OCI-LY3 (cell line): ENCODE data around the gene AKR1C8.

Source experiments
- H2AFZ ChIP-seq: fragments of 200-600, 300-600 bp; shearing (Covaris generic); 2 replicates; pipeline ENCODE4 v1.6.0; 2014; ENCODE audit warnings: antibody characterized with exemption, low read depth, low read length
- H3K27ac ChIP-seq: fragments of 200-600, 300-600 bp; sonication (generic); 2 replicates; pipeline ENCODE4 v1.5.1; 2014; ENCODE audit warnings: mild to moderate bottlenecking, low read length, moderate library complexity, mixed read lengths
- H3K27me3 ChIP-seq: fragments of 200-600, 300-600 bp; sonication (generic); 2 replicates; pipeline ENCODE4 v1.6.1; 2014; ENCODE audit warnings: low read depth, low read length, mixed read lengths
- H3K36me3 ChIP-seq: fragments of 200-600, 300-600 bp; sonication (generic); replicated peaks from 2 replicates; pipeline ENCODE3; 2014; ENCODE audit warnings: low read depth, low read length, mixed read lengths
- H3K4me1 ChIP-seq: fragments of 300-600, 200-600 bp; sonication (generic); 2 replicates; pipeline ENCODE4 v1.6.1; 2014; ENCODE audit warnings: low read length, mixed read lengths
- H3K4me2 ChIP-seq: fragments of 200-600, 300-600 bp; sonication (generic); 2 replicates; pipeline ENCODE4 v1.6.1; 2014; ENCODE audit warnings: low read length, mixed read lengths
- H3K4me3 ChIP-seq: fragments of 300-600, 200-600 bp; sonication (generic); 2 replicates; pipeline ENCODE4 v1.5.1; 2014; ENCODE audit warnings: antibody characterized with exemption, mild to moderate bottlenecking, low read length, moderate library complexity
- H3K79me2 ChIP-seq: fragments of 300-600, 200-600 bp; shearing (Covaris generic); 2 replicates; pipeline ENCODE4 v1.6.1; 2014; ENCODE audit warnings: mild to moderate bottlenecking, low read length, mixed read lengths
- H3K9ac ChIP-seq: fragments of 300-600, 200-600 bp; shearing (Covaris generic); 2 replicates; pipeline ENCODE4 v1.6.0; 2014; ENCODE audit warnings: mild to moderate bottlenecking, low read length, moderate library complexity
- H3K9me3 ChIP-seq: fragments of 200-600, 300-600 bp; shearing (Covaris generic); 2 replicates; pipeline ENCODE4 v1.6.1; 2014; ENCODE audit warnings: low read length, mixed read lengths; ENCODE audit not compliant: insufficient read depth
- H4K20me1 ChIP-seq: fragments of 200-600, 300-600 bp; sonication (generic); 2 replicates; pipeline ENCODE4 v1.6.1; 2016; ENCODE audit warnings: low read length, mixed read lengths; ENCODE audit not compliant: insufficient read depth
- CTCF ChIP-seq: fragments of 200-600, 300-600 bp; sonication (generic); IDR thresholded peaks from 2 replicates; pipeline ENCODE4 v1.5.1; 2014; ENCODE audit warnings: antibody characterized with exemption, low read length, low read depth
- EZH2phosphoT487 ChIP-seq: fragments of 200-600 bp; shearing (Covaris generic); IDR thresholded peaks from 2 replicates; pipeline ENCODE4 v1.6.1; 2018; ENCODE audit warnings: antibody characterized with exemption, mixed run types, low read depth

Gene AKR1C8

GRCh38 chr10:5206799-5207198, 21.8 kb upstream of the AKR1C8 start:
- no peaks in the 10 kb centered on the region for H4K20me1 ChIP-seq
- no peak overlapping the region for H3K27ac ChIP-seq
- no peaks in the 10 kb centered on the region for H3K4me1 ChIP-seq
- TF ChIP-seq EZH2phosphoT487, result no peak
- TF ChIP-seq CTCF, result no peak
- no peaks in the 10 kb centered on the region for H3K9me3 ChIP-seq
- H3K9ac ChIP-seq, result no peak overlapping the region
- no peak overlapping the region for H2AFZ ChIP-seq
- H3K27me3 ChIP-seq, result no peaks in the 10 kb centered on the region
- no peak overlapping the region for H3K4me3 ChIP-seq
- no peaks in the 10 kb centered on the region for H3K79me2 ChIP-seq
- no peak overlapping the region for H3K4me2 ChIP-seq
- no peaks in the 10 kb centered on the region for H3K36me3 ChIP-seq

DNA sequence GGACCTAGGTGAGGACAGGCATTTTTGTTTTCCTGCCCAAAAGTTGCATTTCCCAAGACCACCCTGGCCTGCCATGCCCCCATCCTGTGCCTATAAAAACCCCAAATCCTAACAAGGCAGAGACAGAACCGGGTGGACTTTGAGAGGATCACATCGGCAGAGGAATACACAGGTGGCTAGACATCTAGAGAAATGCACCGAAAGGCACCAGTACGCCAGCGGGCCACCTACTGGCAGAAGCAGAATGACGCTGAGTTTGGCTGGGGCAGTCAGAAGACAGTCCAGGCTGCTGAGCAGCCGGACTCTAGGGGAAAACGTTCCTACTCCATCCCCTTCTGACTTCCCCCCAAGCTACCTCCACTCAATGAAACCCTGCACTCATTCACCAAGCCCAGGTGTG, 14.4 kb upstream of the AKR1C8 start:
- Histone ChIP-seq H2AFZ (no peak overlapping the region), H3K4me3 (no peak overlapping the region), H3K79me2 (no peaks in the 10 kb centered on the region), H3K27me3 (no peaks in the 10 kb centered on the region), H4K20me1 (no peaks in the 10 kb centered on the region), H3K4me2 (no peak overlapping the region), H3K9me3 (no peaks in the 10 kb centered on the region), H3K27ac (no peak overlapping the region), H3K9ac (no peak overlapping the region), H3K4me1 (no peaks in the 10 kb centered on the region), H3K36me3 (no peaks in the 10 kb centered on the region)
- TF ChIP-seq EZH2phosphoT487 (no peak), CTCF (no peak)

GRCh38 chr10:5198386-5198785, 13.4 kb upstream of the AKR1C8 start:
- Histone ChIP-seq H3K27me3 (no peaks in the 10 kb centered on the region), H3K4me2 (no peak overlapping the region), H3K4me1 (no peaks in the 10 kb centered on the region), H3K27ac (no peak overlapping the region), H2AFZ (no peak overlapping the region), H3K9me3 (no peaks in the 10 kb centered on the region), H3K79me2 (no peaks in the 10 kb centered on the region), H3K4me3 (no peak overlapping the region), H3K9ac (no peak overlapping the region), H3K36me3 (no peaks in the 10 kb centered on the region), H4K20me1 (no peaks in the 10 kb centered on the region)
- TF ChIP-seq EZH2phosphoT487, result no peak
- no peak for TF ChIP-seq CTCF

GRCh38 chr10:5196702-5197113, 11.8 kb upstream of the AKR1C8 start, which contains the start of gene AKR1C4:
Gene AKR1C4 (plus strand): TSS chr10:5196837. CDS start chr10:5196868, 31 bp downstream.
- Histone ChIP-seq H3K27ac (no peak within 1 kb of the TSS), H3K36me3 (no peaks in the 10 kb centered on the region), H3K9me3 (no peaks in the 10 kb centered on the region), H4K20me1 (no peaks in the 10 kb centered on the region), H2AFZ (no peak within 1 kb of the TSS), H3K4me3 (no peak within 1 kb of the TSS), H3K4me1 (no peaks in the 10 kb centered on the region), H3K4me2 (no peak within 1 kb of the TSS), H3K27me3 (no peaks in the 10 kb centered on the region), H3K79me2 (no peaks in the 10 kb centered on the region), H3K9ac (no peak within 1 kb of the TSS)
- TF ChIP-seq CTCF (no peak), EZH2phosphoT487 (no peak)
